ENCODE results near the gene LRTM1. TPM values are rescaled to one million over a fixed set of nuclear protein-coding genes. Genes with fewer than 3 reads are reported as not detected.

Gene LRTM1
- total RNA-seq, 1 experiment from 2014 or later, result not detected

DNA sequence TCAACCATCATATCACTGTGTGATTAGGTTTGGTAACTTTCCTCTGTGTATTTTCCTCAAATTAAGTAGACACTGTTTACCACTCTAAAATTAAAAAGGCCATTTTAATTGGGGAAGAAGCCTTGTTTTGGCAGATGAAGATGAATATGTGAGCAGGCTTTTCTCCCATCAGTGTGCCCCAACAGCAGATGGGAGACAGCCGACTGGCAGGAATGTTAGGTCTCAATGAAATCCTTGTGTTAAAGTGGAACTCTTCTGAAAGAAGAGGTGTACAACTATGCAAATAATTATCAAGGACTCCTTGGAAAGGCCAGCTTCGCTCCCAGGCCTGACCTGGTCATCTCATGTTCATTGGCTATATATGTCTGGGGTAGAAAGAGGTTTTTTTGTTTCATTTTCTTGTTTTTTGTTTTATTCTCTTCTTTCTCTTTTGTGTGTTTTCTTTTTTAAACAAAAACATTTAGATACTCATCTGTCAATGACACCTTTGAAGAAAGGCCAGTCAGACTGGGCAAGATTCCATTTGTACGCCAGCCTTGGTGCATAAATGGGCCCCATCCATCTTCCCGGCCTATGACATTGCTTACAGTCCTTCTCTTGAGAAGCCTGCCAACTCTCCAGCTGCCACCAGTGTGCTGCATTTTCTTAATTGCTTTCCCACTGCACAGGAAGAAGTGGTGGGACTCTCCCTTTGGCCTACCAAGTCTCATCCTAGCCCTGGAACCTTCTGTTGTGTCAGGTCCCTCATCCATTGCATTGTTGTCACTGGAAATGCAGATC is 25.8 kb downstream of the LRTM1 start:
- Mint-ChIP-seq H3K4me1 (peaks cover 6% of the 10 kb centered on the region in 2 experiments; a peak in 3 of 4 replicates), H3K27ac (no peak overlapping the region), H3K9me3 (no peaks in the 10 kb centered on the region), H3K4me3 (no peak overlapping the region), H3K27me3 (ENCODE audit: low read depth) (no peaks in the 10 kb centered on the region), H3K36me3 (ENCODE audit: insufficient read depth in 1 of 3, low read depth in 3 of 3) (peaks cover 0 to 12% (median 0%) of the 10 kb centered on the region in 3 experiments; a peak in 4 of 7 replicates)
- H4K5ac ChIP-seq (ENCODE audit: insufficient read length, low read depth, low read length), result no peak overlapping the region
- H3K4ac ChIP-seq (ENCODE audit: low read depth, low read length), result no peak overlapping the region
- no peak overlapping the region for H4K91ac ChIP-seq (ENCODE audit: insufficient read length, low read depth, low read length)
- TF ChIP-seq, protein P1, sequence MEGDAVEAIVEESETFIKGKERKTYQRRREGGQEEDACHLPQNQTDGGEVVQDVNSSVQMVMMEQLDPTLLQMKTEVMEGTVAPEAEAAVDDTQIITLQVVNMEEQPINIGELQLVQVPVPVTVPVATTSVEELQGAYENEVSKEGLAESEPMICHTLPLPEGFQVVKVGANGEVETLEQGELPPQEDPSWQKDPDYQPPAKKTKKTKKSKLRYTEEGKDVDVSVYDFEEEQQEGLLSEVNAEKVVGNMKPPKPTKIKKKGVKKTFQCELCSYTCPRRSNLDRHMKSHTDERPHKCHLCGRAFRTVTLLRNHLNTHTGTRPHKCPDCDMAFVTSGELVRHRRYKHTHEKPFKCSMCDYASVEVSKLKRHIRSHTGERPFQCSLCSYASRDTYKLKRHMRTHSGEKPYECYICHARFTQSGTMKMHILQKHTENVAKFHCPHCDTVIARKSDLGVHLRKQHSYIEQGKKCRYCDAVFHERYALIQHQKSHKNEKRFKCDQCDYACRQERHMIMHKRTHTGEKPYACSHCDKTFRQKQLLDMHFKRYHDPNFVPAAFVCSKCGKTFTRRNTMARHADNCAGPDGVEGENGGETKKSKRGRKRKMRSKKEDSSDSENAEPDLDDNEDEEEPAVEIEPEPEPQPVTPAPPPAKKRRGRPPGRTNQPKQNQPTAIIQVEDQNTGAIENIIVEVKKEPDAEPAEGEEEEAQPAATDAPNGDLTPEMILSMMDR (conservative IDR thresholded peaks at IDR 0.05), result no peak
- H4K8ac ChIP-seq (replicated peaks; ENCODE audit: insufficient read length, low read depth, low read length), result no peak overlapping the region
- H3K18ac ChIP-seq (ENCODE audit: insufficient read length, low read depth, low read length), result no peak overlapping the region
- no peak overlapping the region for H3K4me2 ChIP-seq (ENCODE audit: insufficient read depth, insufficient read length, low read length)
- H2BK5ac ChIP-seq (ENCODE audit: insufficient read length, low read length), result no peak overlapping the region
- no peaks in the 10 kb centered on the region for H3K79me1 ChIP-seq (ENCODE audit: insufficient read depth, low read depth, low read length, poor library complexity, severe bottlenecking)
- H3K23ac ChIP-seq (ENCODE audit: insufficient read length, low read depth, low read length), result no peak overlapping the region
- H2BK120ac ChIP-seq (ENCODE audit: low read depth, low read length, poor library complexity, severe bottlenecking), result no peak overlapping the region
- no peak overlapping the region for H3K56ac ChIP-seq (ENCODE audit: insufficient read length, low read depth, low read length)
- no CpG with 5 or more reads among the region's 4 CpGs for WGBS (ENCODE audit: extremely low coverage, insufficient read length, low lambda C conversion rate)
- H2AK5ac ChIP-seq (ENCODE audit: insufficient read length, low read length), result no peak overlapping the region
- no peak overlapping the region for H3K14ac ChIP-seq (ENCODE audit: insufficient read depth, low read length)
- no peak overlapping the region for H3K9ac ChIP-seq (ENCODE audit: extremely low read depth, insufficient read length, low read length)
- no peak overlapping the region for H2AFZ ChIP-seq (ENCODE audit: low read length)
- no peaks in the 10 kb centered on the region for H3K79me2 ChIP-seq (ENCODE audit: insufficient read depth, low read length)
- H4K20me1 ChIP-seq (ENCODE audit: control insufficient read depth, insufficient read depth, insufficient read length), result no peaks in the 10 kb centered on the region
- H3T11ph ChIP-seq (ENCODE audit: low read length), result no peak overlapping the region
- DNase-seq, result no peak
- no peak overlapping the region for H3K27ac ChIP-seq (ENCODE audit: insufficient read length, low read depth, low read length)
- no peaks in the 10 kb centered on the region for H3K23me2 ChIP-seq (ENCODE audit: insufficient read length, low read depth, low read length, poor library complexity, severe bottlenecking)
- H2BK20ac ChIP-seq (ENCODE audit: low read depth, low read length, poor library complexity, severe bottlenecking), result no peak overlapping the region
- H3K9me3 ChIP-seq (ENCODE audit: control insufficient read depth, low read depth, low read length), result no peaks in the 10 kb centered on the region
- H2BK12ac ChIP-seq (ENCODE audit: insufficient read length, low read depth, low read length), result no peak overlapping the region
- no peaks in the 10 kb centered on the region for H3K27me3 ChIP-seq (ENCODE audit: insufficient read depth, low read length)
- H2BK15ac ChIP-seq (ENCODE audit: low read depth, low read length), result no peak overlapping the region
- H3K4me1 ChIP-seq (ENCODE audit: insufficient read depth, low read length), result no peaks in the 10 kb centered on the region

Measured in H9 (cell line).